Fibroblast of upper back skin (primary cell): ENCODE measurements around the gene CYSLTR2.
"Not testable (repeated sequence)": the region's sequence is repeated elsewhere in the genome, so short reads cannot be mapped to it uniquely, and the experiment has no call there.

Experiments used
- DNase-seq: peaks from one replicate; pipeline ENCODE4 v3.0.0-alpha.2; 2013

CYSLTR2 gene

GRCh38 chr13:48696676-48697075 lies 42.9 kb downstream of the CYSLTR2 start:
- DNase-seq: not testable (repeated sequence)

- no peak for DNase-seq
These were observed 53.7 kb downstream of the CYSLTR2 start for GRCh38 chr13:48707405-48707804.

GRCh38 chr13:48708764-48709163 lies 55.0 kb downstream of the CYSLTR2 start:
- no peak for DNase-seq

- no peak for DNase-seq
These were observed 55.5 kb downstream of the CYSLTR2 start for GRCh38 chr13:48709213-48709612.

GRCh38 chr13:48710160-48710559 lies 56.4 kb downstream of the CYSLTR2 start:
- DNase-seq: no peak

- DNase-seq: no peak
These were observed 58.4 kb downstream of the CYSLTR2 start for GRCh38 chr13:48712141-48712540.

- no peak for DNase-seq
These were observed 62.2 kb downstream of the CYSLTR2 start for GRCh38 chr13:48715977-48716376.

GRCh38 chr13:48720621-48721020 lies 66.9 kb downstream of the CYSLTR2 start:
- DNase-seq: no peak

GRCh38 chr13:48723168-48723567 lies 69.4 kb downstream of the CYSLTR2 start:
- no peak for DNase-seq

- DNase-seq: no peak
These were observed 71.5 kb downstream of the CYSLTR2 start for GRCh38 chr13:48725271-48725670.

GRCh38 chr13:48726711-48727110 lies 73.0 kb downstream of the CYSLTR2 start:
- DNase-seq: no peak

- peak; percentile 18 for DNase-seq
These were observed 73.7 kb downstream of the CYSLTR2 start for GRCh38 chr13:48727241-48728011.

- DNase-seq: no peak
These were observed 74.5 kb downstream of the CYSLTR2 start for GRCh38 chr13:48728226-48728625.

GRCh38 chr13:48728876-48729275 lies 75.1 kb downstream of the CYSLTR2 start:
- DNase-seq: no peak

GRCh38 chr13:48729856-48730255 lies 76.1 kb downstream of the CYSLTR2 start:
- no peak for DNase-seq

GRCh38 chr13:48731001-48731658 lies 77.4 kb downstream of the CYSLTR2 start:
- DNase-seq: peak; percentile 51

- DNase-seq: no peak
These were observed 78.3 kb downstream of the CYSLTR2 start for GRCh38 chr13:48731957-48732569.

- no peak for DNase-seq
These were observed 80.1 kb downstream of the CYSLTR2 start for GRCh38 chr13:48733739-48734335.

GRCh38 chr13:48735571-48735970 lies 81.8 kb downstream of the CYSLTR2 start:
- DNase-seq: no peak

GRCh38 chr13:48737689-48738088 lies 84.0 kb downstream of the CYSLTR2 start:
- DNase-seq: no peak

GRCh38 chr13:48738311-48738710 lies 84.6 kb downstream of the CYSLTR2 start:
- no peak for DNase-seq

- no peak for DNase-seq
These were observed 85.7 kb downstream of the CYSLTR2 start for GRCh38 chr13:48739386-48739964.

- DNase-seq: peak; percentile 34
These were observed 87.6 kb downstream of the CYSLTR2 start for GRCh38 chr13:48741377-48741776.
